OCI-LY1 (cell line): Measurements from ENCODE around the gene TOM1L2.

Experiments used
- EZH2 ChIP-seq: fragments of 200-600 bp; sonication (generic), shearing (Covaris generic); IDR thresholded peaks from 2 replicates; pipeline ENCODE4 v1.8.0; 2017; ENCODE audit warnings: borderline replicate concordance, mixed run types, mild to moderate bottlenecking, antibody characterized with exemption, low read length, moderate library complexity, mixed read lengths
- TF ChIP-seq, protein P1 (sequence below): fragments of 200-600 bp; sonication (generic), shearing (Covaris generic); IDR thresholded peaks from 2 replicates; pipeline ENCODE4 v1.5.1; 2017; ENCODE audit warnings: mild to moderate bottlenecking, antibody characterized with exemption, low read length, moderate library complexity, mixed read lengths

DNA sequence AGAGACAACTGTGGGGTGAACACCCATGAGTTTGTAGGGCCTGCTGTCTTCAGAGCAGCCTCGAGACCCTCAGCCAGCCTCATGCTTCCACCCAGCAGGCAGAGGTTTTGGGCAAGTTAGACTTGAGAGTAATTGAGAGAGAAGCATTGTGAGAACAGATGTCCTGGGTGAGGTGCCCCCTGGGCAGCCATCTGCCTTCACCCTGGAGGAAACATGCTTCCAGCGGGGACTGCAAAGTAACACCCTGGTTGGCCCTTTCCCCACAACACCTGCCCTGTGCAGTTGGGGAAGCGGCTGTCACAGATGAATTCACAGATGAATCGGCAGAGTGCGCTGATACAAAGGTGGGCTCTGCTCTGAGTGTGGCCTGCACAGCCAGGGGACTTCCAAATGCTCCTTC, 43.4 kb upstream of the TOM1L2 start:
- TF ChIP-seq, protein P1, sequence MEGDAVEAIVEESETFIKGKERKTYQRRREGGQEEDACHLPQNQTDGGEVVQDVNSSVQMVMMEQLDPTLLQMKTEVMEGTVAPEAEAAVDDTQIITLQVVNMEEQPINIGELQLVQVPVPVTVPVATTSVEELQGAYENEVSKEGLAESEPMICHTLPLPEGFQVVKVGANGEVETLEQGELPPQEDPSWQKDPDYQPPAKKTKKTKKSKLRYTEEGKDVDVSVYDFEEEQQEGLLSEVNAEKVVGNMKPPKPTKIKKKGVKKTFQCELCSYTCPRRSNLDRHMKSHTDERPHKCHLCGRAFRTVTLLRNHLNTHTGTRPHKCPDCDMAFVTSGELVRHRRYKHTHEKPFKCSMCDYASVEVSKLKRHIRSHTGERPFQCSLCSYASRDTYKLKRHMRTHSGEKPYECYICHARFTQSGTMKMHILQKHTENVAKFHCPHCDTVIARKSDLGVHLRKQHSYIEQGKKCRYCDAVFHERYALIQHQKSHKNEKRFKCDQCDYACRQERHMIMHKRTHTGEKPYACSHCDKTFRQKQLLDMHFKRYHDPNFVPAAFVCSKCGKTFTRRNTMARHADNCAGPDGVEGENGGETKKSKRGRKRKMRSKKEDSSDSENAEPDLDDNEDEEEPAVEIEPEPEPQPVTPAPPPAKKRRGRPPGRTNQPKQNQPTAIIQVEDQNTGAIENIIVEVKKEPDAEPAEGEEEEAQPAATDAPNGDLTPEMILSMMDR, result no peak
- no peak for TF ChIP-seq EZH2
